C4-2B (cell line): ENCODE measurements around the gene RFNG.

Source experiments
- CTCF ChIP-seq: fragments of 450-650 bp; conservative IDR thresholded peaks from 2 replicates; pipeline ENCODE4 v1.5.1; 2017; ENCODE audit warnings: mild to moderate bottlenecking
- ZFX ChIP-seq: fragments of 450-650 bp; IDR thresholded peaks from 2 replicates; pipeline ENCODE4 v1.6.1; 2017

- TF ChIP-seq CTCF, result no peak
- peak; percentile 44; the same call in 1 of the 2 replicates for TF ChIP-seq ZFX
These were observed 610 bp downstream of the RFNG start for GRCh38 chr17:82050761-82051641.
